HG03354 (cell line): ENCODE measurements around the gene RIPPLY3.
"Not testable (repeated sequence)": the region's sequence is repeated elsewhere in the genome, so short reads cannot be mapped to it uniquely, and the experiment has no call there.

Experiments
- ATAC-seq: cut with Tn5 transposase; IDR thresholded peaks from one replicate; pipeline ENCODE4 v1.9.1; 2021; ENCODE audit warnings: mild to moderate bottlenecking; ENCODE audit not compliant: unreplicated experiment, poor library complexity, severe bottlenecking

The RIPPLY3 gene

DNA sequence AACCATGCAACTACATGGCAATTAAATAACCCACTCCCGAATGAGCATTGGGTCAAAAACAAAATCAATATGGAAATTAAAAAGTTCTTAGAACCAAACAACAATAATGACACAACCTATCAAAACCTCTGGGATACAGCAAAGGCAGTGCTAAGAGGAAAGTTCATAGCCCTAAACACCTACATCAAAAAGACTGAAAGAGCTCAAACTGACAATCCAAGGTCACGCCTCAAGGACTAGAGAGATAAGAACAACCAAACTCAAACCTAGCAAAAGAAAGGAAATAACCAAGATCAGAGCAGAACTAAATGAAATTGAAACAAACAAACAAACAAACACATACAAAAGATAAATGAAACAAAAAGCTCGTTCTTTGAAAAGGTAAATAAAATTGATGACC lies 43.2 kb downstream of the RIPPLY3 start:
- ATAC-seq = not testable (repeated sequence)

GRCh38 chr21:37055271-37055855 lies 48.9 kb downstream of the RIPPLY3 start:
- no peak for ATAC-seq

DNA sequence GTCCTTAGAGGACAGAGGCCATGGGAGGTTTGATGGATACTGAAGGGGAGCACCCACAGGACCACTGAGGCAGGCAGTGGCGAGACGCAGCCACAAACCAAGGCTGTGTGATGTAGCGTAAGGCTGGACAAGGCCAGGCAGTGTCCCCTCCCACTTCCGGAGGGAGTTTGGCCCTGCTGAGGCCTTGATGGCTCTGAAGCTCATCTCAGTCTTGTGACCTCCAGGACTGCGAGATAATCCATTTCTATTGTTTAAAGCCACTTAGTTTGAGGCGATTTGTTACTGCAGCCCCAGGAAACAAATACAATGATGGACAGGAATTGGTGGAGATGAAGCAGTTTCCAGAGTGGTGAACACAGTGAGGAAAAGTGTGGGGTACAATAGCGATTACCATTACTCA lies 51.1 kb downstream of the RIPPLY3 start:
- ATAC-seq = no peak

- no peak for ATAC-seq
Measured at GRCh38 chr21:37058261-37058660, 51.8 kb downstream of the RIPPLY3 start.

DNA sequence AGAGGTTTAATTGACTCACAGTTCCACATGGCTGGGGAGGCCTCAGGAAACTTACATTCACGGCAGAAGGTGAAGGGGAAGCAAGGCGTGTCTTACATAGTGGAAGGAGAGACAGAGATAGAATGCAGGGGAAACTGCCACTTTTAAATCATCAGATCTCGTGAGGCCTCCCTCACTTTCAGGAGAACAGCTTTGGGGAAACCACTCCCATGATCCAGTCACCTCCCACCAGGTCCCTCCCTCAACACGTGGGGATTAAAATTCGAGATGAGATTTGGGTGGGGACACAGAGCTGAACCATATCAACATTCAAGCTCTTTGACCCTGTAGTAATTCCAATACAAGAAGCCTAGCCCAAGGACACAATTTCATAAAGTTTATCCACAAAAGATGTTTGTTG lies 52.7 kb downstream of the RIPPLY3 start:
- ATAC-seq = no peak

DNA sequence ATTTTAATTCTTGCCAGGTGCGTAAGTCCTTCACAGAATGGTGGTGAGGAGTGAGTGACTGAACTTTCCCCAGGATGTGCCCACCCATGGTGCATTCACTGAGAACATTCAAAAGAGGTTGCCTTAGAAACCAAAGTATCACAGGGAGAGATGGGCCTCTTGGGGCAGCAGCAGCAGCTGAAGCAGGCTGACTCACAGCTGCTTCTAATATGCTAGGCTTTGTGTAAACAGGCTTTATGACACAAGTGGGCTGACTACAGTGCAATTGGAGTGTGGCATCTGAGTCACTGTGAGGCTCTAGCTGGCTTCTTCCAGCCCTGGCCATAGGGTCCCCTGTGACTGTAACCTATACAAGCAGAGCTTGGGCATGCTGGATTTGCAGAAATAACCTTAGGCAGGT lies 53.8 kb downstream of the RIPPLY3 start:
- no peak for ATAC-seq

GRCh38 chr21:37061926-37062592 lies 55.6 kb downstream of the RIPPLY3 start:
- ATAC-seq = no peak

GRCh38 chr21:37062593-37062935 lies 56.1 kb downstream of the RIPPLY3 start:
- no peak for ATAC-seq

DNA sequence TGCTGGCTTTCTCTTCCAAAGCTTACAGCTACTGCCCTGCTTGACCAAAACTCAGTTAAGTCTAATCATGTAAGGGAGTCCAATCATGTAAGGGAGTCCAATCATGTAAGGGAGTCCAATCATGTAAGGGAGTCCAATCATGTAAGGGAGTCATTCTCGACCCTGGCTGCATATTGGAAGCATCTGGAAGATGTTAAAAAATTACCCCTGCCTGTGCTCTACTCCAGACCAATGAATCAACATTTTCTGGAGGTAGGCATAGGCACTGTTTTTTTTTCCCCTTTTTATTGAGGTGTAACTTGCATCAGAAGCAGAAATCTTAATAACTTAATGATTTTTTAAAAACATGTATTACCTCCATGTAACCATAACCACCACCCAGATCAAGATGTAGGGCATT lies 56.9 kb downstream of the RIPPLY3 start:
- ATAC-seq = no peak

- no peak for ATAC-seq
Measured at GRCh38 chr21:37064841-37065240, 58.3 kb downstream of the RIPPLY3 start.

DNA sequence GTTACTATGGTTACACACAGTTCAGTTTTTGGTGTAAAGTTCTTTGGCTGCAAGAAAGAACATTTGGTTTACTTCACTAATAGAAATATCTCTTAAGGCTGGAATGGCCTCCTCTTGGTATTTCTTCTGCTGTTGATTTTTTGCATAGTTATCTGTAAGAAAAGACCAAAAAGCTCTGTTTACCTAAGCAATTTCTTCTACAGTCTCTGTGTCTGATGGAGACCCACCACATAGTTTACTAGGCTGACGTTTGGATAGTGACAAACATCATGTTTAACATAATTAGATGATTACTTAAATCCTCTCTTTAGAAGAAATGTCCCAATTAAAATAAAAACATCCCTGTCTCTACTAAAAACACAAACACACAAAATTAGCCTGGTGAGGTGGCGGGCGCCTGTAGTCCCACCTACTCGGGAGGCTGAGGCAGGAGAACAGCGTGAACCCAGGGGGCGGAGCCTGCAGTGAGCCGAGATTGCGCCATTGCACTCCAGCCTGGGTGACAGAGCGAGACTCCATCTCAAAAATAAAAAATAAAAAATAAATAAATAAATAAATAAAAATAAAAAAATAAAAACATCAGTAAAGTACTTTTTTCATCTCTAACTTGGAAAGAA lies 59.2 kb downstream of the RIPPLY3 start:
- no peak for ATAC-seq
